HepG2 (cell line): Measurements from ENCODE around the gene NDRG2. TPM values are rescaled to one million over a fixed set of nuclear protein-coding genes. Genes with fewer than 3 reads are reported as not detected.

Experiments
- AKNA ChIP-seq: sonication (generic); formaldehyde crosslinking; IDR thresholded peaks from 2 replicates; pipeline ENCODE4 v1.4.0; 2020; ENCODE audit warnings: missing genetic modification reagents, borderline replicate concordance
- GABPB1 ChIP-seq: IDR thresholded peaks from 2 replicates; pipeline ENCODE4 v1.6.1; 2016; ENCODE audit warnings: mild to moderate bottlenecking, missing genetic modification reagents, moderate library complexity, missing compliant biosample characterization
- GATA4 ChIP-seq: sonication (generic); IDR thresholded peaks from 2 replicates; pipeline ENCODE4 v1.6.1; 2016; ENCODE audit warnings: antibody characterized with exemption, low read depth, borderline replicate concordance
- JDP2 ChIP-seq: sonication (generic); formaldehyde crosslinking; IDR thresholded peaks from 2 replicates; pipeline ENCODE4 v1.8.1; 2022; ENCODE audit warnings: missing genetic modification reagents, borderline replicate concordance
- MAZ ChIP-seq, 2 experiments: sonication (generic) in 1 of 2; formaldehyde crosslinking in 1 of 2; IDR thresholded peaks; 2 replicates each; pipeline versions ENCODE4 v1.5.0 to v1.6.1; 2012 to 2020; ENCODE audit warnings: low read depth in 2 of 2, mild to moderate bottlenecking in 2 of 2, borderline replicate concordance in 1 of 2, improper control_type of control experiment in 1 of 2, low read length in 1 of 2, missing genetic modification reagents in 1 of 2, moderate library complexity in 1 of 2
- NKX3-1 ChIP-seq: sonication (generic); formaldehyde crosslinking; IDR thresholded peaks from 2 replicates; pipeline ENCODE4 v1.5.0; 2020; ENCODE audit warnings: missing genetic modification reagents
- ONECUT2 ChIP-seq: sonication (generic); formaldehyde crosslinking; IDR thresholded peaks from 2 replicates; pipeline ENCODE4 v1.4.0; 2020; ENCODE audit warnings: missing genetic modification reagents
- PRDM15 ChIP-seq: sonication (generic); formaldehyde crosslinking; IDR thresholded peaks from 2 replicates; pipeline ENCODE4 v1.4.0; 2020; ENCODE audit warnings: missing genetic modification reagents
- PRDM4 ChIP-seq: sonication (generic); formaldehyde crosslinking; IDR thresholded peaks from 2 replicates; pipeline ENCODE4 v1.9.0; 2021; ENCODE audit warnings: missing genetic modification reagents, borderline replicate concordance
- REXO4 ChIP-seq: sonication (generic); formaldehyde crosslinking; IDR thresholded peaks from 2 replicates; pipeline ENCODE4 v1.8.0; 2022; ENCODE audit warnings: missing genetic modification reagents, mild to moderate bottlenecking, borderline replicate concordance
- SATB2 ChIP-seq: sonication (generic); formaldehyde crosslinking; IDR thresholded peaks from 2 replicates; pipeline ENCODE4 v1.5.0; 2020; ENCODE audit warnings: missing genetic modification reagents
- TCF12 ChIP-seq, 2 experiments: fragments of 450-650 bp in 1 of 2; sonication (generic) in 1 of 2; formaldehyde crosslinking in 1 of 2; IDR thresholded peaks; 2 replicates each; pipeline versions ENCODE4 v1.6.1 to v1.8.0; 2017 to 2022; ENCODE audit warnings: antibody characterized with exemption in 1 of 2, mild to moderate bottlenecking in 1 of 2, missing genetic modification reagents in 1 of 2, moderate library complexity in 1 of 2
- ZNF12 ChIP-seq: sonication (generic); formaldehyde crosslinking; IDR thresholded peaks from 2 replicates; pipeline ENCODE4 v1.5.0; 2020; ENCODE audit warnings: missing genetic modification reagents
- ZNF264 ChIP-seq: sonication (generic); formaldehyde crosslinking; IDR thresholded peaks from 2 replicates; pipeline ENCODE4 v1.4.0; 2020; ENCODE audit warnings: missing genetic modification reagents
- ZNF33A ChIP-seq: sonication (generic); formaldehyde crosslinking; IDR thresholded peaks from 2 replicates; pipeline ENCODE4 v1.5.1; 2020; ENCODE audit warnings: missing genetic modification reagents, mild to moderate bottlenecking, moderate library complexity, borderline replicate concordance
- ZNF350 ChIP-seq: sonication (generic); formaldehyde crosslinking; IDR thresholded peaks from 2 replicates; pipeline ENCODE4 v1.4.0; 2020; ENCODE audit warnings: mild to moderate bottlenecking, low read depth, missing genetic modification reagents, borderline replicate concordance
- ZNF543 ChIP-seq: sonication (generic); formaldehyde crosslinking; IDR thresholded peaks from 2 replicates; pipeline ENCODE4 v1.4.0; 2020; ENCODE audit warnings: mild to moderate bottlenecking, missing genetic modification reagents
- polyA plus RNA-seq, 8 experiments: library from polyadenylated mRNA; depleted of rRNA in 3 of 8; stranded (reverse) in 7 of 8; unstranded in 1 of 8; fragments of >200 nt; fragmentation: Illumina TruSeq in 4 of 8; extraction: Trizol in 4 of 8; gene quantifications; 2 replicates each; pipeline versions ENCODE4 v1.2.1 to v1.2.3, GENCODE V29; 2011 to 2016; ENCODE audit warnings: low read depth in 4 of 8, missing spikeins in 1 of 8, mixed read lengths in 1 of 8; ENCODE audit not compliant: insufficient read depth in 1 of 8
- total RNA-seq, 5 experiments: library from RNA; depleted of rRNA; stranded (reverse); fragments of >200 nt; fragmentation: Illumina TruSeq; extraction: Trizol; gene quantifications; 2 replicates each; pipeline ENCODE4 v1.2.3, GENCODE V29; 2016; ENCODE audit warnings: low read depth in 1 of 5

NDRG2 gene
- total and polyA plus RNA-seq, 2 of the 13 experiments (the other 11 are each of a cell fraction or from before 2014, with no cell fraction given), result 27.2 to 189 TPM

- TF ChIP-seq PRDM15 (CRISPR knock-in tag) (no peak), ZNF350 (CRISPR knock-in tag) (peak; percentile 86), AKNA (CRISPR knock-in tag) (no peak), GABPB1 (CRISPR knock-in tag) (peak; percentile 45; the same call in 1 of the 2 replicates), TCF12 (IDR thresholded peaks at IDR 0.05) (no peak), TCF12 (CRISPR knock-in tag; IDR thresholded peaks at IDR 0.05) (peak; percentile 97), GATA4 (peak; percentile 94; the same call in 1 of the 2 replicates), MAZ (IDR thresholded peaks at IDR 0.05; ENCODE audit: borderline replicate concordance, low read depth, low read length) (no peak), MAZ (CRISPR knock-in tag; IDR thresholded peaks at IDR 0.05; ENCODE audit: low read depth) (peak; percentile 45; the same call in 1 of the 2 replicates), PRDM4 (CRISPR knock-in tag) (no peak), REXO4 (CRISPR knock-in tag) (no peak), ONECUT2 (CRISPR knock-in tag) (peak; percentile 84), NKX3-1 (CRISPR knock-in tag) (no peak; the same call in 1 of the 2 replicates), ZNF543 (CRISPR knock-in tag) (no peak; the same call in 1 of the 2 replicates), ZNF264 (CRISPR knock-in tag) (peak; percentile 87; the same call in 1 of the 2 replicates), ZNF12 (CRISPR knock-in tag) (peak; percentile 66; the same call in 1 of the 2 replicates), SATB2 (CRISPR knock-in tag) (no peak), ZNF33A (CRISPR knock-in tag) (no peak; the same call in 1 of the 2 replicates), JDP2 (CRISPR knock-in tag) (no peak)
Measured at GRCh38 chr14:21054123-21054767, 29.4 kb upstream of the NDRG2 start (continued).
